HL-60/S4 treated with phorbol 12-myristate 13-acetate at 8.2 ng/mL for 4 days and 3 days (cell line): ENCODE data around the gene YIF1B.
"Not testable (repeated sequence)": the region's sequence is repeated elsewhere in the genome, so short reads cannot be mapped to it uniquely, and the experiment has no call there.

Experiments
- in situ Hi-C: fragments of 300-500 bp; cut with MboI; formaldehyde crosslinking; loops from 2 replicates; pipeline ENCODE4 v1.15.0; 2022; ENCODE audit warnings: low sequenced_read_pairs

Gene YIF1B

GRCh38 chr19:38315657-38316476, at the start of gene YIF1B:
Gene YIF1B (minus strand): TSS chr19:38315947. CDS start chr19:38315917, 30 bp downstream.
- in situ Hi-C loops = no loop called here

GRCh38 chr19:38362946-38363688, 47.4 kb upstream of the YIF1B start:
- in situ Hi-C loops = loop anchor here (25.0 kb wide), 1 partner anchor 451 kb away; the partner anchor contains the start of genes SIPA1L3 and WDR87

- in situ Hi-C loops = loop anchor here (25.0 kb wide), 1 partner anchor 450 kb away; the partner anchor contains the start of genes SIPA1L3 and WDR87
Observed at GRCh38 chr19:38362076-38362945, 46.6 kb upstream of the YIF1B start.

- in situ Hi-C loops = loop anchor here (25.0 kb wide), 1 partner anchor 449 kb away; the partner anchor contains the start of genes SIPA1L3 and WDR87
Observed at GRCh38 chr19:38361633-38362075, 45.9 kb upstream of the YIF1B start.

- in situ Hi-C loops = loop anchor here (25.0 kb wide), 1 partner anchor 449 kb away; the partner anchor contains the start of genes SIPA1L3 and WDR87
Observed at GRCh38 chr19:38360839-38361631, 45.3 kb upstream of the YIF1B start.

- in situ Hi-C loops = loop anchor here (25.0 kb wide), 1 partner anchor 448 kb away; the partner anchor contains the start of genes SIPA1L3 and WDR87
Observed at GRCh38 chr19:38360351-38360750, 44.6 kb upstream of the YIF1B start.

GRCh38 chr19:38359242-38360021, 43.7 kb upstream of the YIF1B start:
- in situ Hi-C loops = loop anchor here (25.0 kb wide), 1 partner anchor 447 kb away; the partner anchor contains the start of genes SIPA1L3 and WDR87

GRCh38 chr19:38358071-38358470, 42.3 kb upstream of the YIF1B start:
- in situ Hi-C loops = loop anchor here (25.0 kb wide), 1 partner anchor 446 kb away; the partner anchor contains the start of genes SIPA1L3 and WDR87

GRCh38 chr19:38355728-38356725, 40.3 kb upstream of the YIF1B start:
- in situ Hi-C loops = loop anchor here (25.0 kb wide), 1 partner anchor 444 kb away; the partner anchor contains the start of genes SIPA1L3 and WDR87

GRCh38 chr19:38352611-38353010, 36.9 kb upstream of the YIF1B start:
- in situ Hi-C loops = loop anchor here (25.0 kb wide), 1 partner anchor 440 kb away; the partner anchor contains the start of genes SIPA1L3 and WDR87

GRCh38 chr19:38351865-38352395, 36.2 kb upstream of the YIF1B start:
- in situ Hi-C loops = loop anchor here (25.0 kb wide), 1 partner anchor 440 kb away; the partner anchor contains the start of genes SIPA1L3 and WDR87

GRCh38 chr19:38350883-38351282, 35.1 kb upstream of the YIF1B start:
- in situ Hi-C loops = loop anchor here (25.0 kb wide), 1 partner anchor 439 kb away; the partner anchor contains the start of genes SIPA1L3 and WDR87

- in situ Hi-C loops = no loop called here
Observed at GRCh38 chr19:38346837-38347236, 31.1 kb upstream of the YIF1B start.

GRCh38 chr19:38340927-38341326, 25.2 kb upstream of the YIF1B start:
- in situ Hi-C loops = no loop called here

GRCh38 chr19:38339011-38339410, 23.3 kb upstream of the YIF1B start:
- in situ Hi-C loops = not testable (repeated sequence)

GRCh38 chr19:38337360-38337653, 21.6 kb upstream of the YIF1B start:
- in situ Hi-C loops = no loop called here
